ENCODE data around the gene SYT2. TPM values are rescaled to one million over a fixed set of nuclear protein-coding genes. Genes with fewer than 3 reads are reported as not detected.
A peak's percentile ranks its signal among the peaks of the same experiment; 100 is the strongest.

Gene SYT2
- total and polyA plus RNA-seq, 8 donors, result under 0.01 to 0.03 (median 0.03) TPM; not detected in 4

DNA sequence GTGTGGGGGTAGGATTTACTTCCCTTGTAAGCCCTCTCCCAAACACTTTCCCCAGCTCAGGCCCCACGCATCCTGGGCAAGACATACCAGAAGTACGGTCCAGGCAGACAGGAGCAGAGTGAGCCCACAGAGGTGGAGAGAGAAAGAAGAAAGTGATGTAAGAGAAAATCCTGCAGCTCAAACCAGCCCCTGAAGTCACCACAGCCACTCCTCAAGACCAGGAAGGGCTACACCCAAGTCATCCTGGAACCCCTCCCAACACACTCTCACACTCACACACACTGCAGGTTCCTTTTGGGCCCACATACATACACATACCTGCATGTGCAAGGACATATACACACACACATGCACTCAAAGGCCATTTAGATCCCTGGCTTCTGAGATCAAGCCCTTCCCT is 106.8 kb downstream of the SYT2 start:
- FAIRE-seq, result no peak
- Histone ChIP-seq H3K27ac (no peak overlapping the region), H3K27me3 (no peaks in the 10 kb centered on the region), H3K36me3 (no peaks in the 10 kb centered on the region), H3K4me3 (no peak overlapping the region), H3K4me1 (no peaks in the 10 kb centered on the region), H3K9me3 (no peaks in the 10 kb centered on the region)
- intact Hi-C loops (cut with DNase I), result no loop called here
- no peak for DNase-seq
- no peak for ATAC-seq
- 98 to 100% methylated on average over 2 of the region's 2 CpGs for WGBS, 2 donors
- TF ChIP-seq, protein P1, sequence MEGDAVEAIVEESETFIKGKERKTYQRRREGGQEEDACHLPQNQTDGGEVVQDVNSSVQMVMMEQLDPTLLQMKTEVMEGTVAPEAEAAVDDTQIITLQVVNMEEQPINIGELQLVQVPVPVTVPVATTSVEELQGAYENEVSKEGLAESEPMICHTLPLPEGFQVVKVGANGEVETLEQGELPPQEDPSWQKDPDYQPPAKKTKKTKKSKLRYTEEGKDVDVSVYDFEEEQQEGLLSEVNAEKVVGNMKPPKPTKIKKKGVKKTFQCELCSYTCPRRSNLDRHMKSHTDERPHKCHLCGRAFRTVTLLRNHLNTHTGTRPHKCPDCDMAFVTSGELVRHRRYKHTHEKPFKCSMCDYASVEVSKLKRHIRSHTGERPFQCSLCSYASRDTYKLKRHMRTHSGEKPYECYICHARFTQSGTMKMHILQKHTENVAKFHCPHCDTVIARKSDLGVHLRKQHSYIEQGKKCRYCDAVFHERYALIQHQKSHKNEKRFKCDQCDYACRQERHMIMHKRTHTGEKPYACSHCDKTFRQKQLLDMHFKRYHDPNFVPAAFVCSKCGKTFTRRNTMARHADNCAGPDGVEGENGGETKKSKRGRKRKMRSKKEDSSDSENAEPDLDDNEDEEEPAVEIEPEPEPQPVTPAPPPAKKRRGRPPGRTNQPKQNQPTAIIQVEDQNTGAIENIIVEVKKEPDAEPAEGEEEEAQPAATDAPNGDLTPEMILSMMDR (IDR thresholded peaks at IDR 0.05), result no peak

DNA sequence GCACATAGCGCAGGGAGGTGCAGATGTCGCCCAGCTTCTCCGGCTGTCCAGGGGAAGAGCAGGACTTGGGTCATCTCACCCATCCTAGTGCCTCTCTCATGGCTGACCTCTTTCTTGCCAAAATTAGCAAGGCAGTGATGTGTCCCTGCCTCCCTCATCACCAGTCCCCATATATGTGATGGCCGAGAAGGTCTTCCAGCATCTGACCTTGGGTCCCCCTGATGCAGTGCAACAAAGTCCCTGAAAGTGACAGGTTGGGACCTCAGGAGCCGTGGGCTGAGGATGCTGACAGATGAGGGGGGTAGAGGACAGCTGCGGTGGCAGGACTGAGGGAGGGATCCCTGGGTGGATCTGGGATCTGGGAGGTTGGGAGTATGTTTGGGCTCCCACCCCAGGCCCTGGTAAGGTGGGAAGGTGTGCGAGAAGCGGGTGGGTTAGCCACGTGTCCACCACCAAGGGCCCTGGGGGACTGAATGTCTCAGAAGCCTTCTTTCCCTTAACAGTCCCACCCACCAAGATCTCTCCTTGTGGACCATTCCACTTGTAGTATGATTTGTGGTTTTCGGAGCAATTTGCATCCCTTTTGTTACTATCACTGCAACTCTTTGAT is 109.7 kb downstream of the SYT2 start:
- 88 to 93% methylated on average over 10 of the region's 10 CpGs for WGBS, 2 donors
- H3K9me3 ChIP-seq, result no peaks in the 10 kb centered on the region
- no peak overlapping the region for H3K27ac ChIP-seq
- no peaks in the 10 kb centered on the region for H3K36me3 ChIP-seq
- H3K4me3 ChIP-seq, result no peak overlapping the region
- no peak for ATAC-seq
- FAIRE-seq, result no peak
- H3K27me3 ChIP-seq, result no peaks in the 10 kb centered on the region
- intact Hi-C loops (cut with DNase I), result no loop called here
- no peaks in the 10 kb centered on the region for H3K4me1 ChIP-seq
- DNase-seq, result no peak
- TF ChIP-seq, protein P1 (IDR thresholded peaks at IDR 0.05), result no peak

DNA sequence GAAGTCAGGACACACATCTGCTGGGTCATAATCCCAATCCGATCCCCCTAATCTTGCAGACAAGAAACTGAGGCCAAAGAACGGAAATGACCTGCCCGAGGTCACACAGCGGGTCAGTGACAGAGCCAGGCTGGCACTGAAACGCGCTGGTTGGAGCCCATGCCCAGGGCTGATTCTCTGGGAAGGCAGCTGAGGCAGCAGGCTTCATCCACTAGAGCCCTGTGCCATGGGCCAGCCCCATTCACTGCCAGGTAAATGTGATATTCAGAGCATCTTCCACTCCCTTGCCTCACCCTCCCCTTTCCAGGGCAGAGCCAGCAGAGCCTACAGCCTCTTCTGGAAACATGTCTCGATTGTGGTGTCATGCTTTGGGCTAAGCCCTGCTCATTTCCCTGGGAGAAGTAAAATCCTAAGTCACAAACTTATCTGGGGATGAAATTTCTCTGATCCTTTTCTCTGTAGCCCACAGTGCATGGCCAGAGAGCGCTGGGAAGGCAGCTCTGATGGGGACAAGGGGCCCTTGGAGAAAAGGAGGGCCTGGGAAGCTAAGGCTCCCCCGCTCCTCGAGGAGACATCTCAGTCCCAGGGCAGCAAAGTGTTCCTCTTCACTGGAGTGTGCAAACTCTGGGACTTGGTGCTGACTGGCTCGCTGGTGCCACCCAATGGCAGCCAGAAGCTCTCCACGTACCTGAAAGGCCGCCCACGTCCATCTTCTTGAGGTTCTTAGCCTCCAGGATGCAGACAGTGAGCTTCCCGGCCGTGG is 110.4 kb downstream of the SYT2 start:
- intact Hi-C loops (cut with DNase I), result no loop called here
- H3K27ac ChIP-seq, result no peak overlapping the region
- no peak for FAIRE-seq
- peak; percentile 60 to 92 (median 88) for ATAC-seq
- H3K9me3 ChIP-seq, result no peaks in the 10 kb centered on the region
- TF ChIP-seq, protein P1 (IDR thresholded peaks at IDR 0.05), result peak in 3 of 4 donors; percentile 33 to 49 (median 48)
- H3K4me3 ChIP-seq, result no peak overlapping the region
- DNase-seq, result peak in 2 of 6 donors; percentile 20 to 56
- H3K27me3 ChIP-seq, result no peaks in the 10 kb centered on the region
- no peaks in the 10 kb centered on the region for H3K36me3 ChIP-seq
- 60 to 63% methylated on average over 16 of the region's 16 CpGs for WGBS, 2 donors
- H3K4me1 ChIP-seq, result no peaks in the 10 kb centered on the region

DNA sequence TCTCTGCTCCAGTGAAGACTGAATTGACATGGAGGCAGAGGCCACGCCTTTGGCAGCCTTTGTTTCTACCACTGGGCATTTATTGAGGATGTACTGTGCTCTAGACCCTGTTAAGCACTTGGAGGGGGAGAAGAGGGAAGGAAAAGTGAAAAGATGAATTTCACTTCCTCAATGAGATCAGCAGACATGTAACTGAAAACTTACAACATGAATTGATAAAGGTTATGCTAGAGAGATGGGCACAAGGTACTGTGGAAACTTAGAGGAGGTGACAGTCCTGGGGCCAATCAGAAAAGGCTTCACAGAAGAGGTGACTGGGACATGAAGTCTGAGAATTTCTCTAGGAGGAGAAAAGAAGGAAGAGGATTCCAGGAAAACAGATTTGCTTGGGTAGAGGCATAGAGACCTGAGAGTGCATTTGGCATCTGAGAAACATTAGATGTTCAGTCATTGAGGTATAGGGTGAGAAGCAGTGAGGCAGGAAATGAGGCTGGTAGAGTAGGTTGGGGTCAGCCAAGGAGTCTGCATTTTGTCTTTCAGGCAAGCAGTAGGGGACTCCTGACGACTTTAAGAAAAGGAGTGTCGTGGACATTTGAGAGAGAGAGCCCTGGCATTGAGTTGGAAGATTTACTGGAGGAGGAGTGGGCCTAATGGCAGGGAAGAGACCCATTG is 113.0 kb downstream of the SYT2 start:
- TF ChIP-seq, protein P1 (IDR thresholded peaks at IDR 0.05), result no peak
- no peak for FAIRE-seq

More for the DNA sequence above, 113.0 kb downstream of the SYT2 start:
- Histone ChIP-seq H3K36me3 (no peaks in the 10 kb centered on the region), H3K27ac (no peak overlapping the region), H3K27me3 (no peaks in the 10 kb centered on the region), H3K4me1 (no peaks in the 10 kb centered on the region), H3K4me3 (no peak overlapping the region), H3K9me3 (no peaks in the 10 kb centered on the region)
- DNase-seq (no peak), ATAC-seq (no peak)
- intact Hi-C loops (cut with DNase I), result no loop called here
- WGBS, 2 donors, result 89 to 96% methylated on average over 3 of the region's 3 CpGs
